IPS-15b (cell line): ENCODE data around the gene C14orf132.
A peak's percentile ranks its signal among the peaks of the same experiment; 100 is the strongest.

Experiments
- H3K27me3 ChIP-seq: one replicate; pipeline ENCODE4 v1.6.1; 2013; ENCODE audit warnings: low read length; ENCODE audit not compliant: control insufficient read depth, insufficient read depth
- H3K36me3 ChIP-seq: one replicate; pipeline ENCODE4 v1.6.1; 2013; ENCODE audit warnings: low read length; ENCODE audit not compliant: control insufficient read depth, insufficient read depth
- H3K4me1 ChIP-seq: one replicate; pipeline ENCODE4 v1.6.1; 2013; ENCODE audit warnings: mild to moderate bottlenecking, low read length; ENCODE audit not compliant: control insufficient read depth, insufficient read depth
- H3K4me3 ChIP-seq: one replicate; pipeline ENCODE4 v1.5.1; 2013; ENCODE audit warnings: low read depth, low read length
- H3K9ac ChIP-seq: one replicate; pipeline ENCODE4 v1.6.1; 2013; ENCODE audit warnings: low read depth, mild to moderate bottlenecking, low read length
- H3K9me3 ChIP-seq: one replicate; pipeline ENCODE4 v1.6.1; 2013; ENCODE audit warnings: mild to moderate bottlenecking, low read length; ENCODE audit not compliant: control insufficient read depth, insufficient read depth

C14orf132 gene

DNA sequence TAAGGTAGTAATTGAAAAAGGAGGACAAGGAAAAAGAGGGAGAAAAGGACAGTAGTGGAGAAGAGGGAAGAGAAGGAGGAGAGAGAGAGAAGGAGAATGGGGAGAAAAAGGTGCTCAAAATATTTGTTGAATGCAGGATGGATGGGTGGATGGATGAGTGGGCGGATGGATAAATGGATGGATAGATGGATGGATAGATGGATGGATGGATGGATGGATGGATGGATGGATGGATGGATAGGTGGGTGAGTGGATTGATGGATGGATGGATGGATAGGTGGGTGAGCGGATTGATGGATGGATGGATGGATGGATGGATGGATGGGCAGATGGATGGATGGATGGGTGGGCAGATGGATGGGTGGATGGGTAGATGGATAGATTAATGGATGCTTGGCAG, 21.3 kb upstream of the C14orf132 start:
- Histone ChIP-seq H3K9ac (no peak overlapping the region), H3K27me3 (no peaks in the 10 kb centered on the region), H3K4me3 (no peak overlapping the region), H3K4me1 (no peaks in the 10 kb centered on the region), H3K36me3 (no peaks in the 10 kb centered on the region), H3K9me3 (no peaks in the 10 kb centered on the region)

GRCh38 chr14:96027431-96028355, 11.5 kb upstream of the C14orf132 start:
- Histone ChIP-seq H3K4me1 (no peaks in the 10 kb centered on the region), H3K27me3 (peaks cover 4% of the 10 kb centered on the region), H3K9ac (no peak overlapping the region), H3K4me3 (no peak overlapping the region), H3K9me3 (no peaks in the 10 kb centered on the region), H3K36me3 (no peaks in the 10 kb centered on the region)

DNA sequence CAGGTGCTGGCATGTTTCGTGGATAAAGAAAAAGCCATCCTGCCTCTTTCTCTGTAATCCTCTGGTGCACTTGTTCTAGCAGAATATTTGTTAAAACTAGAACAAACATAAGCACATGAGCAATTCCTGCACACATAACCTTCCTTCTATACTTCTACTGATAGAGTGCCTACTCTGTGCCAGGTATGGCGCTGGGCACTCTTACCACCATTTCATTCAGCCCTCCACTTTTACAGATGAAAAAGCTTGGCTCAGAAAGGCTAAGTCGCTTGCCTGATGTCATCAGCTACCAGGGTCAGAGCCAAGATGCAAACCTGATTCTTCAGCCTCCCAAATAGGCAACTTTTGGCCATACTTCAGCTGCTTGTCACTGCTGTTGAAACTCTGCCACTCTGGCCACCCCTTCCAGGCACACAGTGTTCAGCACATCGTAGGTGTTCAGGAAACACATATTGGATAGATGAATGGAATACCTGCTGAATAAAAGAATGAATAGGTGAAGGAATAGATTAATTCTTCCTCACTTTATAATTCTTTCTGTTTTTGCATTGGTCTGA, 10.0 kb upstream of the C14orf132 start:
- Histone ChIP-seq H3K4me1 (no peaks in the 10 kb centered on the region), H3K36me3 (no peaks in the 10 kb centered on the region), H3K9ac (no peak overlapping the region), H3K27me3 (peaks cover 4% of the 10 kb centered on the region), H3K9me3 (no peaks in the 10 kb centered on the region), H3K4me3 (no peak overlapping the region)

GRCh38 chr14:96030108-96030760, 8.9 kb upstream of the C14orf132 start:
- no peaks in the 10 kb centered on the region for H3K4me1 ChIP-seq
- H3K4me3 ChIP-seq = no peak overlapping the region
- no peaks in the 10 kb centered on the region for H3K9me3 ChIP-seq

DNA sequence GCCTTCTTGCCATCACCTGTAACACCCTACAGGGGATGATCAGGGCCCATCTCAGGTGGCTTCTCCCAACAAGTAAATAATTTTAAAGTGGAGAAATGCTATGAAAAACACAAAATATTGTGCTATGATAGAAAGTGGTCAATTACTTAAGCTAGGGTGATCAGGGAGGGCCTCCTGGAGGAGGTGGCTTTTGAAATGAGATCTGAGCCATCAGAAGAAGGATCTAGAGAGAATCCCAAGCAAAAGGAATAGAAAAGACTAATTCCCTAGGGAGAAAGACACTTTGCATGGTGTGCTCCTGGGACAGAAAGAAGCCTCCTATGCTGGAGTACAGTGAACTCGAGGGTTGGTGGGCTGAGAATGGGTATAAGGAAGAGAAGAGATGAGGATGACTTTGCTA, 7.5 kb upstream of the C14orf132 start:
- no peaks in the 10 kb centered on the region for H3K36me3 ChIP-seq
- H3K9ac ChIP-seq = no peak overlapping the region
- no peak overlapping the region for H3K4me3 ChIP-seq
- H3K9me3 ChIP-seq = no peaks in the 10 kb centered on the region
- H3K27me3 ChIP-seq = peaks cover 6% of the 10 kb centered on the region
- H3K4me1 ChIP-seq = no peaks in the 10 kb centered on the region

More at GRCh38 chr14:96030108-96030760, 8.9 kb upstream of the C14orf132 start:
- Histone ChIP-seq H3K36me3 (no peaks in the 10 kb centered on the region), H3K27me3 (peaks cover 4% of the 10 kb centered on the region), H3K9ac (no peak overlapping the region)

DNA sequence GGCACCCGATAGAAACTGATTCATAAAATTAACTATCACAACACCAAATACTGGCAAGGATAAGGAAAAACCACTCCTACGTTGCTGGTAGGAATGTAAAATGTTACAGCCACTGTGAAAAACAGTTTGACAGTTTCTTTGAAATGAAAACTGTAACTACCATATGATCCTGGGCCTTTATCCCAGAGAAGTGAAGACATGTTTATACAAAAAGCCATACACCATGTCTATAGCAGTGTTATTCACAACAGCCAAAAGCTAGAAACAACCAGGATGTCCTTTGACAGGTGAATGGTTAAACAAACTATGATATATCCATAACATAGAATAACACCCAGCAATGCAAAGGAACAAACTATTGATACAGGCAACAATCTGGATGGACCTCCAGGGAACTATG, 3.7 kb upstream of the C14orf132 start:
- no peak overlapping the region for H3K9ac ChIP-seq
- no peaks in the 10 kb centered on the region for H3K9me3 ChIP-seq
- H3K36me3 ChIP-seq = no peaks in the 10 kb centered on the region
- no peaks in the 10 kb centered on the region for H3K4me1 ChIP-seq
- peaks cover 30% of the 10 kb centered on the region for H3K27me3 ChIP-seq
- no peak overlapping the region for H3K4me3 ChIP-seq

DNA sequence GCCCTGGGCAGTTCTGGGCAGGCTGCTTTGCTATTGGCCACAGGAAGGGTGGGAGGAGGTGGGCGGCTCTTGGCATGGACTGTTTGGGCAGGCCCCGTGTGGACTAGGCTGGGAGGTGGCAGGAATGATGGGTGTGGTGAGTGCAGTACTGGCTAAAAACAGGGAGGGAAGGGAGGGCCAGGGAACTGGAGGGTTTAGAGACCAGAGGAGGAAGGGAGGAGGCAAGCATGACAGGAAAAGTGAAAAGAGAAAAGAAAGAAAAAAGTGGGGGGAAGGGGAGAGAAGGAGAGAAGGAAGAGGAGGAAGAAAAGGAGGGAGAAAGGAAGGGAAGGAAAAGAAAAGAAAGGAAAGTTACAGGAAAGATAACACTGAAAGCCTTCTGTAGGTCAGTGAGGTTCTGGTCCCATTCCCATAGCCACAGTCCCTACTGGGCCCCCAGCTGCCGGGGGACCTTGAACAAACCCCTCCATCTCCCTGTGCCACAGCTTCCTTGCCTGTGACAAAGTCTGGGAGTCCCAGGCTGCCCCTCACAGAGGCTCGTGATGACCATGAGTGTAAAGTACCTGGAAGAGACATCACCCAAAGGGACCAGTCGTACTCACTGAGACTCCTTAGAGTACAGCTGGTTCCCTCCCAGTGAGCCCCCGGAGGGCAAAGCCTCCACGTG, 1.1 kb upstream of the C14orf132 start:
- no peaks in the 10 kb centered on the region for H3K36me3 ChIP-seq
- H3K4me1 ChIP-seq = no peaks in the 10 kb centered on the region
- H3K9ac ChIP-seq = no peak overlapping the region
- H3K4me3 ChIP-seq = peak overlapping the region; percentile 57
- H3K27me3 ChIP-seq = peaks cover 36% of the 10 kb centered on the region
- no peaks in the 10 kb centered on the region for H3K9me3 ChIP-seq

- Histone ChIP-seq H3K27me3 (peaks cover 36% of the 10 kb centered on the region), H3K36me3 (no peaks in the 10 kb centered on the region), H3K4me3 (peak overlapping the region; percentile 57), H3K4me1 (no peaks in the 10 kb centered on the region), H3K9ac (no peak overlapping the region), H3K9me3 (no peaks in the 10 kb centered on the region)
Measured at GRCh38 chr14:96038558-96038919, 623 bp upstream of the C14orf132 start.

GRCh38 chr14:96039633-96040311, 610 bp downstream of the C14orf132 start:
- Histone ChIP-seq H3K9me3 (no peaks in the 10 kb centered on the region), H3K4me1 (no peaks in the 10 kb centered on the region), H3K27me3 (peaks cover 36% of the 10 kb centered on the region), H3K4me3 (peak overlapping the region; percentile 75), H3K9ac (peak overlapping the region; percentile 24), H3K36me3 (no peaks in the 10 kb centered on the region)

DNA sequence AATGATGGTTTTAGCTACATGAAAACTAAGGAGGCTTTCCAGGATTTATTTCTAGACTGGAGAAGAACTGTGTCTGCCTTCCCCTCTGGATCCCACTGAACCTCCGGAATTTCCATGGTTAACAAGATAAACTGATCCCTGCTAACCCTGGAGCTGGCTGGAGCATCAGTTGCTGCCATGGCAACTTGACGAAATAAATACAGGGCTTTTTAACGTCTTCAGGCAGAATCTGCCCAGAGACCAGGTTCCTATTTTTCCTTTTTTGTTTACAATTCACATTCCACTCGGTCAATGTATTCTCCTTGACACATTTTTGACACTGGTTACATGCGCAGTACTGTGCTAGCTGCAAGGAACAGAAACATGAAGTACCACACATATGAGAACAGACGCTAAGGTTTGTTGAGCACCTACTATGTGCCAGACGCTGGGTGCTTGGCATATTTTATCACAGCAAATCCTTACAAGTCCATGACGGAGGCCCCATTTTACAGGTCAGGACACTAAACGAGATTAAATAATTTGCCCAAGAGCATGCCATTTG, 1.7 kb downstream of the C14orf132 start:
- H3K27me3 ChIP-seq = peaks cover 34% of the 10 kb centered on the region
- no peaks in the 10 kb centered on the region for H3K4me1 ChIP-seq
- H3K9me3 ChIP-seq = no peaks in the 10 kb centered on the region
- no peaks in the 10 kb centered on the region for H3K36me3 ChIP-seq
- H3K9ac ChIP-seq = no peak overlapping the region
- H3K4me3 ChIP-seq = no peak overlapping the region
